Stomach (tissue), 9 donors: ENCODE data around the gene TOP3B. TPM values are rescaled to one million over a fixed set of nuclear protein-coding genes. Genes with fewer than 3 reads are reported as not detected.

Experiments used
- DNase-seq, 2 donors: peaks; one replicate each; pipeline versions ENCODE4 v3.0.0 to v3.0.0-alpha.2; 2013 to 2019
- H3K27ac ChIP-seq, 5 donors: fragments of 200-600 bp in 4 of 5; sonication (generic) in 4 of 5; one replicate each; pipeline ENCODE4 v1.5.1; 2013 to 2019; ENCODE audit warnings: mild to moderate bottlenecking in 1 of 5, moderate library complexity in 1 of 5
- H3K27me3 ChIP-seq, 3 donors: fragments of 200-600 bp; sonication (generic); one replicate each; pipeline ENCODE4 v1.5.1; 2017 to 2019; ENCODE audit warnings: mixed run types in 1 of 3
- H3K36me3 ChIP-seq, 4 donors: fragments of 200-600 bp; sonication (generic); 1 replicate in 3 of 4; 2 replicates in 1 of 4; pipeline ENCODE4 v1.5.1; 2016 to 2019
- H3K4me1 ChIP-seq, 4 donors: fragments of 200-600 bp; sonication (generic); one replicate each; pipeline ENCODE4 v1.5.1; 2016 to 2019
- H3K4me3 ChIP-seq, 4 donors: fragments of 200-600 bp; sonication (generic) in 3 of 4; one replicate each; pipeline ENCODE4 v1.5.1; 2016 to 2019; ENCODE audit warnings: mild to moderate bottlenecking in 1 of 4
- H3K9me3 ChIP-seq, 4 donors: fragments of 200-600 bp; sonication (generic); one replicate each; pipeline ENCODE4 v1.5.1; 2016 to 2019
- CTCF ChIP-seq, 7 experiments: fragments of 450-650 bp in 4 of 7; fragments of 200-600 bp in 3 of 7; sonication (generic) in 3 of 7; IDR thresholded peaks; one replicate each; pipeline ENCODE4 v1.5.1; 2016 to 2019; ENCODE audit warnings: antibody characterized with exemption in 7 of 7, control low read depth in 2 of 7, mild to moderate bottlenecking in 1 of 7
- EP300 ChIP-seq: sonication (generic); formaldehyde crosslinking; IDR thresholded peaks from one replicate; pipeline ENCODE4 v1.6.1; 2017; ENCODE audit warnings: antibody characterized with exemption
- POLR2A ChIP-seq, 4 donors: fragments of 450-650 bp; IDR thresholded peaks; one replicate each; pipeline ENCODE4 v1.6.1; 2016; ENCODE audit warnings: antibody characterized with exemption in 4 of 4, control low read depth in 2 of 4, mild to moderate bottlenecking in 1 of 4, moderate library complexity in 1 of 4
- POLR2AphosphoS5 ChIP-seq, 3 donors: sonication (generic); formaldehyde crosslinking; IDR thresholded peaks; one replicate each; pipeline ENCODE4 v1.6.1; 2016; ENCODE audit warnings: antibody characterized with exemption in 3 of 3
- WGBS, 5 donors: extraction: QIAGEN DNeasy Blood & Tissue Kit in 3 of 5; methylation state at CpG; one replicate each; pipeline versions ENCODE4 v1.1.5 to v1.1.7; 2013 to 2018; 5-methylcytosine and 5-hydroxymethylcytosine counted together
- intact Hi-C: fragments of 100-400 bp; cut with DNase I; formaldehyde crosslinking; loops from one replicate; pipeline ENCODE4 v1.15.1; 2023; ENCODE audit warnings: low total_unique reads
- polyA plus RNA-seq, 3 donors: library from polyadenylated mRNA; stranded (reverse); fragments of 200-250 nt; gene quantifications; one replicate each; pipeline ENCODE4 v1.2.3, GENCODE V29; 2013
- total RNA-seq, 5 donors: library from RNA; depleted of rRNA; stranded (reverse); fragments of >200 nt; gene quantifications; one replicate each; pipeline versions ENCODE4 v1.1.0 to v1.2.3, GENCODE V29; 2014 to 2016
- donor health status: healthy with polysubstance abuse.
- donor health status: Bipolar disorder and iron deficiency.
- donor health status: healthy.

Gene TOP3B
- total and polyA plus RNA-seq, 8 donors = 3.8 to 509 (median 25.6) TPM

DNA sequence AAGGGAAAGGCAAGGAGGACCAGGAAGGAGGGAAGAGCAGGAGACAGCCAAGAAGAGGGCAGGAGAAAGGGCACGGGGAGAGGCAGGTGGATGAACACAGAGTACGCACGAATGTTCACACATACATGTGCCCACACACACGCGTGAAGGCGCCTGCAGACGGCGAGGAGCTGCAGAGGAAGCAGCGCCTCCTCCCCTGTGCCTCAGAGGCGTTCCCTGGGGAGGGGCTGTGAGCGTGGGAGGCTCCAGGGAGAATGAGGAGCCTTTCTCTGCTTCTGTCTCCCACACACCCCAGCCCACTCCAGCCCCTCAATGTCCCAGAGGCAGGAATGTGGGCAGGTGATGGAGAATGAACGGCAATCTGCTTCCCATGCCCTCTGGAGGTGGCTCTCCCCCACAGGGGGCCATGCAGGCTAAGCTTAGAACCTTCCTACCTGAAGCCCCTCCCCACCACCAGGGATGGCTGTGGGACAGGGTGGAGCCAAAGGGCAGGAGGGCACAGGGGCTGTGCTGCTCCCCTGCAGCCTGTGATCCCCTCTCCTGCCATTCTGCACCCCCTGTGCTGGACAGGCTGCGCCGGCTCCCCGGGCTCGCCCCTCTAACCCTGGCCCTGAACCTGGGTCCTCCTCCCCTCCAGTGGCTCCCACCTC lies 55.3 kb downstream of the TOP3B start:
- H3K36me3 ChIP-seq = peaks cover 28 to 96% (median 95%) of the 10 kb centered on the region in 4 donors
- no peaks in the 10 kb centered on the region for H3K9me3 ChIP-seq
- no peak for DNase-seq
- H3K4me1 ChIP-seq = no peaks in the 10 kb centered on the region
- TF ChIP-seq EP300 (no peak), CTCF (IDR thresholded peaks at IDR 0.05) (no peak), POLR2A (IDR thresholded peaks at IDR 0.05) (no peak), POLR2AphosphoS5 (IDR thresholded peaks at IDR 0.05) (no peak)
- intact Hi-C loops = no loop called here
- H3K4me3 ChIP-seq = no peak overlapping the region
- H3K27me3 ChIP-seq = no peaks in the 10 kb centered on the region
- no peak overlapping the region for H3K27ac ChIP-seq
- 83 to 94% (median 90%) methylated on average over 12 to 16 of the region's 16 CpGs for WGBS, 5 donors

DNA sequence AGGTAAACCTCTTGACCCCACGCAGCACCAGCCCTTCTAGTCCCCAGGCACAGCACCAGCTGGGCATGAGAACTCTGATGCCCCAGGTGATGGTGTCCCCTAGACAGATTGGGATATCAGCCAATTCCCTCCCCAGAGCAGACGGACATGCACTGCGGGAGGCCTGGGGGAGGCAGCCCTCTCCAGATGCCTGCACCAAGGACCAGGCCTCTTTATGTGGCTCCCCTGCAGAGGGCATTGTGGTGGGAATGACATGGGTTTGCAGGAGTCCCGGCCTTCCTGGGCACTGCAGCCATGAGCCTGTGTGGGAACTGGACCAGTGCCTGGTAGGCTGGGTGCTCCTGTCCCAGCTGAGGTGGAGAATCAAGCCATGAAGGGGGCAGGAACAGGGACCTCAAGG lies 55.9 kb downstream of the TOP3B start:
- 78 to 92% (median 88%) methylated on average over 3 to 4 of the region's 4 CpGs for WGBS, 5 donors
- Histone ChIP-seq H3K27ac (no peak overlapping the region), H3K4me1 (no peaks in the 10 kb centered on the region), H3K27me3 (no peaks in the 10 kb centered on the region), H3K9me3 (no peaks in the 10 kb centered on the region), H3K36me3 (peaks cover 25 to 93% (median 92%) of the 10 kb centered on the region in 4 donors), H3K4me3 (no peak overlapping the region)
- no peak for TF ChIP-seq POLR2A (IDR thresholded peaks at IDR 0.05)
- TF ChIP-seq POLR2AphosphoS5 (IDR thresholded peaks at IDR 0.05) = no peak
- TF ChIP-seq EP300 = no peak
- no peak for TF ChIP-seq CTCF (IDR thresholded peaks at IDR 0.05)
- intact Hi-C loops = no loop called here
- no peak for DNase-seq

DNA sequence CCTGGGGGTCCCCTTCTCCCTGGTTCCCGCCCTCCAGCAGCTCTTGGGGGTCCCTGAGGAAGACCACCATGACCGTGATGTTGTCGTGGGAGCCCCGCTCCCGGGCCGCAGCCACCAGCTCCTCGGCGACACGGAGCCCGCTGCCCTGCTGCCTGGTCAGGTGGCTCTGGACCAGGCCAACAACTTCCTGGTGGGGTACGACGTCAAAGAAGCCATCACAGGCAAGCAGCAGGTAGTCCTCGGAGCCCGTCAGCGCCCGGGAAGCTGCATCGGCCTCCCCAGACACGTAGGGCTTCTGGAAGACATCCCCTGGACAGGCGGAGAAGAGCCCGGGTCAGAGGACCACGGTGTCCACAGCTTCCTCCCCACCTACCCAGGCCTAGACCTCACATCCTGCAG lies 59.4 kb downstream of the TOP3B start:
- 93 to 96% (median 95%) methylated on average over 20 to 21 of the region's 21 CpGs for WGBS, 5 donors
- H3K9me3 ChIP-seq = no peaks in the 10 kb centered on the region
- no peaks in the 10 kb centered on the region for H3K27me3 ChIP-seq
- TF ChIP-seq CTCF (IDR thresholded peaks at IDR 0.05) (no peak), POLR2A (IDR thresholded peaks at IDR 0.05) (no peak), POLR2AphosphoS5 (IDR thresholded peaks at IDR 0.05) (no peak), EP300 (no peak)
- intact Hi-C loops = loop anchor here (5.0 kb wide), 1 partner anchor 106 kb away; no protein-coding TSS in a partner anchor
- H3K4me1 ChIP-seq = no peaks in the 10 kb centered on the region
- H3K36me3 ChIP-seq = peaks cover 0 to 82% (median 78%) of the 10 kb centered on the region in 4 donors
- no peak overlapping the region for H3K27ac ChIP-seq
- no peak overlapping the region for H3K4me3 ChIP-seq
- no peak for DNase-seq

DNA sequence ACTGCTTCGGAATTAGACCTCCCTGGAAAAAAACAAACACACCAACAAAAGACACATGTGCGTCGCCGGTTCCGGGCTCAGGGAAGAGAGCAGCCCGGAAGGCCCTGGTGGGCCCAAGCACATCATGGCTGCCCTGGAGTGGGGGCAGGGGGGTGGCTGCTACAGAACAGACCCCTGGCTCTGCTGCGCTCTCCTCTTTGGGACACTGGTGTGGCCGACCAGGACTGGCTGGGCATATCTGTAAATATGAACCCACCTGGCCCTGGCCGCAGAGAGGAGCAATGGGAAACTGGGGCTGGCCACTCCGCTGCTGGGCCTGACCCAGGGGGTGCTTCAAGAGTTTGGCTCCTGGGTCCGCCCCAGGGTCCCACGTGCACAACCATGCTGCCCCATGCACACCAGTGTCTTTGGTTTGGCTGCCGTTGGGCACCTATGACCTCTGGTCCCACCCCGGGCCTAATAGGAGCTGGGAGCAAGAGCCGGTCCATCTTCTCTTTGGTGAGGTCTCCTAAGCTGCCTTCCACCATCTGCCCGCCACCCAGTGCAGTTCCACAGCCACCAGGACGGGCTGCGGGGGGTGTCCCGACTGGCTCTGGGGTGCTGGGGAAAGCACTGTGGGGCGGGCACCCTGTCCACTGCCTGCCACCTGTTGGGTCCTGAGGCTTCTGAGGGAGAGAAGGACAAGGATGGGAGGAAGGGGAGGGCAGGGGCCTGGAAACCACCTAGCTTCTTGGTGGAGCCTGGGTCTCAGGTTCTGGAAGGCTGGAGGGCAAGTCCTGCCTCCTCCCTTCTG lies 60.0 kb downstream of the TOP3B start:
- no peaks in the 10 kb centered on the region for H3K27me3 ChIP-seq
- peaks cover 0 to 2% (median 1%) of the 10 kb centered on the region in 4 donors for H3K4me1 ChIP-seq
- peaks cover 0 to 80% (median 75%) of the 10 kb centered on the region in 4 donors for H3K36me3 ChIP-seq
- no peak overlapping the region for H3K27ac ChIP-seq
- H3K4me3 ChIP-seq = no peak overlapping the region
- DNase-seq = no peak
- WGBS, 5 donors = 90 to 94% (median 93%) methylated on average over 15 to 20 of the region's 20 CpGs
- no peaks in the 10 kb centered on the region for H3K9me3 ChIP-seq
- intact Hi-C loops = loop anchor here (5.0 kb wide), 1 partner anchor 105 kb away; no protein-coding TSS in a partner anchor
- no peak for TF ChIP-seq POLR2A (IDR thresholded peaks at IDR 0.05)
- no peak for TF ChIP-seq POLR2AphosphoS5 (IDR thresholded peaks at IDR 0.05)
- no peak for TF ChIP-seq EP300
- no peak for TF ChIP-seq CTCF (IDR thresholded peaks at IDR 0.05)
